ENCODE data around the gene SAE1.

GRCh38 chr19:47155148-47155547 lies 24.5 kb downstream of the SAE1 start:
- TF ChIP-seq, protein P1, sequence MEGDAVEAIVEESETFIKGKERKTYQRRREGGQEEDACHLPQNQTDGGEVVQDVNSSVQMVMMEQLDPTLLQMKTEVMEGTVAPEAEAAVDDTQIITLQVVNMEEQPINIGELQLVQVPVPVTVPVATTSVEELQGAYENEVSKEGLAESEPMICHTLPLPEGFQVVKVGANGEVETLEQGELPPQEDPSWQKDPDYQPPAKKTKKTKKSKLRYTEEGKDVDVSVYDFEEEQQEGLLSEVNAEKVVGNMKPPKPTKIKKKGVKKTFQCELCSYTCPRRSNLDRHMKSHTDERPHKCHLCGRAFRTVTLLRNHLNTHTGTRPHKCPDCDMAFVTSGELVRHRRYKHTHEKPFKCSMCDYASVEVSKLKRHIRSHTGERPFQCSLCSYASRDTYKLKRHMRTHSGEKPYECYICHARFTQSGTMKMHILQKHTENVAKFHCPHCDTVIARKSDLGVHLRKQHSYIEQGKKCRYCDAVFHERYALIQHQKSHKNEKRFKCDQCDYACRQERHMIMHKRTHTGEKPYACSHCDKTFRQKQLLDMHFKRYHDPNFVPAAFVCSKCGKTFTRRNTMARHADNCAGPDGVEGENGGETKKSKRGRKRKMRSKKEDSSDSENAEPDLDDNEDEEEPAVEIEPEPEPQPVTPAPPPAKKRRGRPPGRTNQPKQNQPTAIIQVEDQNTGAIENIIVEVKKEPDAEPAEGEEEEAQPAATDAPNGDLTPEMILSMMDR (IDR thresholded peaks at IDR 0.05; ENCODE audit: borderline replicate concordance, extremely low read depth, low read length, poor library complexity, severe bottlenecking), result no peak
- TF ChIP-seq EZH2 (IDR thresholded peaks at IDR 0.05; ENCODE audit: borderline replicate concordance, low read depth, low read length, severe bottlenecking), result no peak

Measured in DND-41 (cell line).